HepG2 (cell line): ENCODE results near the gene EIF2S2. TPM values are rescaled to one million over a fixed set of nuclear protein-coding genes. Genes with fewer than 3 reads are reported as not detected.

Experiments used
- ATAC-seq: fragments of 200-7000 bp; cut with Tn5 transposase; 3 replicates; pipeline ENCODE4 v1.9.1; 2020; ENCODE audit warnings: mild to moderate bottlenecking, moderate library complexity
- BruUV-seq: library from RNA; stranded (reverse); fragments of 400-500 nt; replicated peaks from 2 replicates; lab custom pipeline; 2021; lab: Mats Ljungman, UMichigan
- CTCF ChIA-PET: fragments of 300-600 bp; formaldehyde crosslinking; extraction: SDS; loops from one replicate; lab custom pipeline; 2021; ENCODE audit warnings: low total read pairs, inconsistent platforms, low intra/inter-chr PET ratio; lab: Yijun Ruan, JAX
- POLR2A ChIA-PET: fragments of 350-600 bp; sonication (Branson Sonifier 250); formaldehyde crosslinking; loops from one replicate; lab custom pipeline; 2020; ENCODE audit warnings: antibody characterized with exemption, inconsistent platforms; lab: Yijun Ruan, JAX
- DNase-seq: peaks from one replicate; pipeline ENCODE4 v3.0.0-alpha.2; 2015; ENCODE audit warnings: low spot score
- FAIRE-seq: peaks from 3 replicates; lab custom pipeline; 2011; peaks lifted over from hg19 to GRCh38; lab: Jason Lieb, UNC
- H2AFZ ChIP-seq: one replicate; pipeline ENCODE4 v1.6.1; 2011; ENCODE audit warnings: low read length, inconsistent platforms
- H3K27ac ChIP-seq: fragments of 300-600 bp; 3 replicates; pipeline ENCODE4 v1.8.0; 2011; ENCODE audit warnings: mixed run types, mild to moderate bottlenecking, mixed read lengths, low read length, inconsistent platforms; ENCODE audit not compliant: insufficient read depth; ENCODE audit errors: extremely low read length
- H3K27me3 ChIP-seq, 2 experiments: fragments of 200-600 bp in 1 of 2; 2 replicates in 1 of 2; 3 replicates in 1 of 2; pipeline versions ENCODE4 v1.6.0 to v1.8.0; 2011; ENCODE audit warnings: low read length in 2 of 2, mild to moderate bottlenecking in 2 of 2, moderate library complexity in 2 of 2, inconsistent platforms in 1 of 2; ENCODE audit not compliant: insufficient read depth in 2 of 2, control insufficient read depth in 1 of 2
- H3K36me3 ChIP-seq, 2 experiments: fragments of 200-600 bp in 1 of 2; replicated peaks in 1 of 2; 2 replicates in 1 of 2; 3 replicates in 1 of 2; pipeline versions ENCODE4 v1.5.1 to v1.8.0; 2011; ENCODE audit warnings: low read length in 2 of 2, inconsistent platforms in 1 of 2; ENCODE audit not compliant: insufficient read depth in 2 of 2, control insufficient read depth in 1 of 2
- H3K4me1 ChIP-seq: 2 replicates; pipeline ENCODE4 v1.5.1; 2012; ENCODE audit warnings: low read length, inconsistent platforms; ENCODE audit not compliant: insufficient read depth
- H3K4me2 ChIP-seq: 2 replicates; pipeline ENCODE4 v1.6.0; 2011; ENCODE audit warnings: low read depth, low read length, inconsistent platforms
- H3K4me3 ChIP-seq, 3 experiments: fragments of 200-600 bp in 1 of 3; sonication (generic), shearing (Covaris generic) in 1 of 3; replicated peaks in 1 of 3; 2 replicates each; pipeline ENCODE4 v1.5.1; 2011 to 2016; ENCODE audit warnings: low read length in 3 of 3, inconsistent platforms in 2 of 3, low read depth in 2 of 3, mild to moderate bottlenecking in 2 of 3, control low read depth in 1 of 3, mixed read lengths in 1 of 3; ENCODE audit not compliant: insufficient read depth in 1 of 3
- H3K79me2 ChIP-seq: one replicate; pipeline ENCODE4 v1.6.1; 2011; ENCODE audit warnings: low read length, inconsistent platforms; ENCODE audit not compliant: insufficient read depth
- H3K9ac ChIP-seq: 2 replicates; pipeline ENCODE4 v1.6.0; 2011; ENCODE audit warnings: mild to moderate bottlenecking, low read depth, low read length, inconsistent platforms; ENCODE audit not compliant: insufficient read depth
- H3K9me3 ChIP-seq: 2 replicates; pipeline ENCODE4 v1.5.1; 2012; ENCODE audit warnings: mild to moderate bottlenecking, low read length
- H4K20me1 ChIP-seq: 2 replicates; pipeline ENCODE4 v1.6.0; 2011; ENCODE audit warnings: inconsistent platforms, mild to moderate bottlenecking, low read length, moderate library complexity; ENCODE audit not compliant: insufficient read depth
- AGO2 ChIP-seq: fragments of 200-400 bp; formaldehyde crosslinking; optimal IDR thresholded peaks from 2 replicates; pipeline ENCODE3; 2017; ENCODE audit warnings: mild to moderate bottlenecking, low read depth, low read length, moderate library complexity
- CC2D1A ChIP-seq: sonication (generic); formaldehyde crosslinking; IDR thresholded peaks from 2 replicates; pipeline ENCODE4 v1.8.1; 2023; ENCODE audit warnings: mild to moderate bottlenecking, missing genetic modification reagents
- ELF4 ChIP-seq: sonication (generic); formaldehyde crosslinking; IDR thresholded peaks from 2 replicates; pipeline ENCODE4 v1.5.0; 2020; ENCODE audit warnings: missing genetic modification reagents, mild to moderate bottlenecking, moderate library complexity, borderline replicate concordance
- HMGXB3 ChIP-seq: sonication (generic); formaldehyde crosslinking; IDR thresholded peaks from 2 replicates; pipeline ENCODE4 v1.4.0; 2020; ENCODE audit warnings: missing genetic modification reagents, borderline replicate concordance
- HNF4A ChIP-seq: sonication (generic); formaldehyde crosslinking; IDR thresholded peaks from 2 replicates; pipeline ENCODE4 v1.4.0; 2020; ENCODE audit warnings: missing genetic modification reagents
- MED1 ChIP-seq: sonication (generic); formaldehyde crosslinking; IDR thresholded peaks from 2 replicates; pipeline ENCODE4 v1.4.0; 2020; ENCODE audit warnings: missing genetic modification reagents
- NR2F6 ChIP-seq, 2 experiments: IDR thresholded peaks; 2 replicates each; pipeline ENCODE4 v1.6.1; 2016; ENCODE audit warnings: antibody characterized with exemption in 1 of 2, mild to moderate bottlenecking in 1 of 2
- POLR2A ChIP-seq, 2 experiments: IDR thresholded peaks; 2 replicates each; pipeline ENCODE4 v1.6.1; 2011; ENCODE audit warnings: low read depth in 2 of 2, low read length in 2 of 2, mild to moderate bottlenecking in 1 of 2, moderate library complexity in 1 of 2; ENCODE audit not compliant: insufficient read depth in 1 of 2
- POLR2G ChIP-seq: fragments of 200-400 bp; formaldehyde crosslinking; IDR thresholded peaks from 2 replicates; pipeline ENCODE4 v1.6.1; 2018; ENCODE audit warnings: mild to moderate bottlenecking, low read depth, low read length, moderate library complexity
- PRPF4 ChIP-seq: fragments of 200-400 bp; formaldehyde crosslinking; IDR thresholded peaks from 2 replicates; pipeline ENCODE4 v1.6.1; 2016; ENCODE audit warnings: low read length, low read depth; ENCODE audit not compliant: poor library complexity, severe bottlenecking
- RBFOX2 ChIP-seq: fragments of 200-400 bp; formaldehyde crosslinking; IDR thresholded peaks from 2 replicates; pipeline ENCODE4 v1.6.1; 2017; ENCODE audit warnings: low read depth, mild to moderate bottlenecking, low read length
- SKI ChIP-seq: fragments of 450-650 bp; IDR thresholded peaks from one replicate; pipeline ENCODE4 v1.6.1; 2018; ENCODE audit warnings: mild to moderate bottlenecking; ENCODE audit not compliant: partially characterized antibody
- TAF15 ChIP-seq: fragments of 200-400 bp; formaldehyde crosslinking; IDR thresholded peaks from one replicate; pipeline ENCODE4 v1.6.1; 2018; ENCODE audit warnings: mild to moderate bottlenecking, low read depth, low read length; ENCODE audit not compliant: poor library complexity, severe bottlenecking
- TBP ChIP-seq: sonication (generic); formaldehyde crosslinking; IDR thresholded peaks from 2 replicates; pipeline ENCODE4 v1.5.0; 2020; ENCODE audit warnings: missing genetic modification reagents
- ZBTB25 ChIP-seq: IDR thresholded peaks from 2 replicates; pipeline ENCODE4 v1.6.1; 2018; ENCODE audit warnings: missing genetic modification reagents
- ZFP36L1 ChIP-seq: sonication (generic); formaldehyde crosslinking; IDR thresholded peaks from 2 replicates; pipeline ENCODE4 v1.8.0; 2022; ENCODE audit warnings: mild to moderate bottlenecking, missing genetic modification reagents, moderate library complexity
- ZNF530 ChIP-seq: sonication (generic); formaldehyde crosslinking; IDR thresholded peaks from 2 replicates; pipeline ENCODE4 v1.5.0; 2020; ENCODE audit warnings: low read depth, mild to moderate bottlenecking, missing genetic modification reagents
- ZNF598 ChIP-seq: sonication (generic); formaldehyde crosslinking; IDR thresholded peaks from 2 replicates; pipeline ENCODE4 v1.5.1; 2020; ENCODE audit warnings: mild to moderate bottlenecking, missing genetic modification reagents, borderline replicate concordance
- ZNF703 ChIP-seq: sonication (generic); formaldehyde crosslinking; IDR thresholded peaks from 2 replicates; pipeline ENCODE4 v1.5.1; 2020; ENCODE audit warnings: missing genetic modification reagents, mild to moderate bottlenecking, moderate library complexity, borderline replicate concordance
- WGBS: methylation state at CpG from one replicate; pipeline ENCODE4 v1.1.6; 2017; ENCODE audit warnings: low lambda C conversion rate; 5-methylcytosine and 5-hydroxymethylcytosine counted together
- in situ Hi-C: cut with HindIII; loops from 2 replicates; pipeline ENCODE4 v1.10.0; 2017; ENCODE audit warnings: low pct_unique_long_range_greater_than_20kb; ENCODE audit not compliant: extremely low pct_ligation_motif_present
- intact Hi-C: fragments of 100-400 bp; cut with micrococcal nuclease; formaldehyde crosslinking; loops from one replicate; pipeline ENCODE4 v1.10.0; 2022; ENCODE audit not compliant: unreplicated experiment
- polyA plus RNA-seq, 8 experiments: library from polyadenylated mRNA; depleted of rRNA in 3 of 8; stranded (reverse) in 7 of 8; unstranded in 1 of 8; fragments of >200 nt; fragmentation: Illumina TruSeq in 4 of 8; extraction: Trizol in 4 of 8; gene quantifications; 2 replicates each; pipeline versions ENCODE4 v1.2.1 to v1.2.3, GENCODE V29; 2011 to 2016; ENCODE audit warnings: low read depth in 4 of 8, missing spikeins in 1 of 8, mixed read lengths in 1 of 8; ENCODE audit not compliant: insufficient read depth in 1 of 8
- total RNA-seq, 5 experiments: library from RNA; depleted of rRNA; stranded (reverse); fragments of >200 nt; fragmentation: Illumina TruSeq; extraction: Trizol; gene quantifications; 2 replicates each; pipeline ENCODE4 v1.2.3, GENCODE V29; 2016; ENCODE audit warnings: low read depth in 1 of 5

Gene EIF2S2
- total and polyA plus RNA-seq, 2 of the 13 experiments (the other 11 are each of a cell fraction or from before 2014, with no cell fraction given) = 126 to 213 TPM

GRCh38 chr20:34110025-34110744 is 1.9 kb downstream of the EIF2S2 start:
- peaks cover 64% of the 10 kb centered on the region for H4K20me1 ChIP-seq
- H3K4me2 ChIP-seq = peak overlapping the region; percentile 85
- H3K36me3 ChIP-seq = peaks cover 10 to 39% of the 10 kb centered on the region in 2 experiments
- H3K9me3 ChIP-seq = no peaks in the 10 kb centered on the region
- peak overlapping the region; percentile 100 for H3K9ac ChIP-seq
- ChIA-PET CTCF (no interaction called here), POLR2A (interaction anchor here (1.4 kb wide), 1 partner anchor 10 kb away, joined by 5 read pairs; no protein-coding TSS in a partner anchor)
- peak overlapping the region; percentile 93 to 100 (median 96) for H3K4me3 ChIP-seq
- H3K79me2 ChIP-seq = peaks cover 68% of the 10 kb centered on the region
- intact Hi-C loops (loop anchor here (5.0 kb wide), 1 partner anchor 298 kb away; the partner anchor contains the start of gene CHMP4B), in situ Hi-C loops (no loop called here)
- H3K27me3 ChIP-seq = peaks cover 0 to 4% of the 10 kb centered on the region in 2 experiments; a peak in 1 of 5 replicates
- no peak for FAIRE-seq
- no peak for DNase-seq
- ATAC-seq = no peak
- 62% methylated on average over 10 of the region's 10 CpGs for WGBS
- peak overlapping the region; percentile 92 for H3K27ac ChIP-seq
- no TSS peak for BruUV-seq
- H3K4me1 ChIP-seq = peaks cover 64% of the 10 kb centered on the region
- no peak overlapping the region for H2AFZ ChIP-seq
- TF ChIP-seq ZFP36L1 (0 out of 2 replicates have a peak, but pooled peaks have one; percentile 32), SKI (no peak), ZNF703 (no peak), TBP (CRISPR knock-in tag) (no peak), ZNF598 (CRISPR knock-in tag) (0 out of 2 replicates have a peak, but pooled peaks have one; percentile 2), POLR2A (IDR thresholded peaks at IDR 0.05; ENCODE audit: insufficient read depth in 1 of 2, low read depth in 2 of 2, low read length in 2 of 2) (0 out of 4 replicates have a peak, but pooled peaks of 1 of the 2 experiments have one; percentile 34), AGO2 (peak; percentile 31), CC2D1A (peak; percentile 25; the same call in 1 of the 2 replicates), NR2F6 (IDR thresholded peaks at IDR 0.05) (0 out of 2 replicates have a peak, but pooled peaks have one; percentile 12), NR2F6 (CRISPR knock-in tag; IDR thresholded peaks at IDR 0.05) (no peak), ZNF530 (CRISPR knock-in tag) (no peak), ZBTB25 (0 out of 2 replicates have a peak, but pooled peaks have one; percentile 4), TAF15 (no peak), ELF4 (0 out of 2 replicates have a peak, but pooled peaks have one; percentile 13), HNF4A (CRISPR knock-in tag) (no peak), PRPF4 (peak; percentile 49), POLR2G (peak; percentile 56), HMGXB3 (CRISPR knock-in tag) (no peak), RBFOX2 (peak; percentile 61; the same call in 1 of the 2 replicates), MED1 (0 out of 2 replicates have a peak, but pooled peaks have one; percentile 28)
